Muscle layer of colon (tissue), 2 donors: ENCODE data around the gene ZNF672.

Experiments
- H3K27ac ChIP-seq: one replicate; pipeline ENCODE4 v1.7.0; 2013; ENCODE audit warnings: low read depth, mild to moderate bottlenecking, low read length, moderate library complexity
- H3K27me3 ChIP-seq, 2 donors: one replicate each; pipeline ENCODE4 v1.7.0; 2013; ENCODE audit warnings: low read length in 2 of 2, mild to moderate bottlenecking in 2 of 2; ENCODE audit not compliant: insufficient read depth in 2 of 2, control insufficient read depth in 1 of 2
- H3K36me3 ChIP-seq: one replicate; pipeline ENCODE4 v1.7.0; 2013; ENCODE audit warnings: mild to moderate bottlenecking, low read length; ENCODE audit not compliant: insufficient read depth
- H3K4me1 ChIP-seq: one replicate; pipeline ENCODE4 v1.7.0; 2013; ENCODE audit warnings: mild to moderate bottlenecking, low read length; ENCODE audit not compliant: insufficient read depth
- H3K4me3 ChIP-seq, 2 donors: one replicate each; pipeline ENCODE4 v1.7.0; 2013; ENCODE audit warnings: low read length in 2 of 2, low read depth in 1 of 2, mild to moderate bottlenecking in 1 of 2, moderate library complexity in 1 of 2
- H3K9ac ChIP-seq: one replicate; pipeline ENCODE4 v1.7.0; 2013; ENCODE audit warnings: low read length
- H3K9me3 ChIP-seq: one replicate; pipeline ENCODE4 v1.7.0; 2013; ENCODE audit warnings: mild to moderate bottlenecking, low read length
- donor health status: abdominal sarcoma.
- donor health status: Adenocarcinoma of cecum.

Gene ZNF672

GRCh38 chr1:248815407-248816034 is 22.5 kb upstream of the ZNF672 start:
- no peaks in the 10 kb centered on the region for H3K27me3 ChIP-seq
- no peak overlapping the region for H3K9ac ChIP-seq
- H3K4me3 ChIP-seq, result no peak overlapping the region
- no peak overlapping the region for H3K27ac ChIP-seq
- H3K9me3 ChIP-seq, result no peaks in the 10 kb centered on the region
- H3K36me3 ChIP-seq, result peaks cover 55% of the 10 kb centered on the region
- peaks cover 19% of the 10 kb centered on the region for H3K4me1 ChIP-seq

- Histone ChIP-seq H3K27me3 (no peaks in the 10 kb centered on the region), H3K36me3 (peaks cover 60% of the 10 kb centered on the region), H3K27ac (no peak overlapping the region), H3K4me3 (no peak overlapping the region), H3K9ac (no peak overlapping the region), H3K9me3 (no peaks in the 10 kb centered on the region), H3K4me1 (peaks cover 12% of the 10 kb centered on the region)
These were observed 21.8 kb upstream of the ZNF672 start for GRCh38 chr1:248816042-248816851.

GRCh38 chr1:248817065-248817464 is 21.0 kb upstream of the ZNF672 start:
- Histone ChIP-seq H3K9me3 (no peaks in the 10 kb centered on the region), H3K4me3 (no peak overlapping the region), H3K27ac (no peak overlapping the region), H3K9ac (no peak overlapping the region), H3K36me3 (peaks cover 60% of the 10 kb centered on the region), H3K4me1 (peaks cover 17% of the 10 kb centered on the region), H3K27me3 (no peaks in the 10 kb centered on the region)

GRCh38 chr1:248818505-248819374 is 19.3 kb upstream of the ZNF672 start:
- Histone ChIP-seq H3K27me3 (no peaks in the 10 kb centered on the region), H3K4me1 (peaks cover 33% of the 10 kb centered on the region), H3K9ac (no peak overlapping the region), H3K27ac (no peak overlapping the region), H3K9me3 (no peaks in the 10 kb centered on the region), H3K36me3 (peaks cover 54% of the 10 kb centered on the region), H3K4me3 (no peak overlapping the region)

GRCh38 chr1:248820041-248820585 is 17.9 kb upstream of the ZNF672 start:
- Histone ChIP-seq H3K9ac (no peak overlapping the region), H3K4me3 (no peak overlapping the region), H3K4me1 (peaks cover 47% of the 10 kb centered on the region), H3K9me3 (no peaks in the 10 kb centered on the region), H3K27me3 (no peaks in the 10 kb centered on the region), H3K36me3 (peaks cover 44% of the 10 kb centered on the region), H3K27ac (no peak overlapping the region)

- H3K9me3 ChIP-seq, result no peaks in the 10 kb centered on the region
- H3K27me3 ChIP-seq, result no peaks in the 10 kb centered on the region
- no peak overlapping the region for H3K4me3 ChIP-seq
- H3K36me3 ChIP-seq, result peaks cover 36% of the 10 kb centered on the region
- H3K4me1 ChIP-seq, result peaks cover 49% of the 10 kb centered on the region
- no peak overlapping the region for H3K9ac ChIP-seq
- H3K27ac ChIP-seq, result no peak overlapping the region
These were observed 16.9 kb upstream of the ZNF672 start for GRCh38 chr1:248821101-248821500.

GRCh38 chr1:248821641-248822040 is 16.4 kb upstream of the ZNF672 start:
- H3K27ac ChIP-seq, result no peak overlapping the region
- H3K4me3 ChIP-seq, result no peak overlapping the region
- no peaks in the 10 kb centered on the region for H3K27me3 ChIP-seq
- peaks cover 30% of the 10 kb centered on the region for H3K36me3 ChIP-seq
- H3K4me1 ChIP-seq, result peaks cover 52% of the 10 kb centered on the region
- no peaks in the 10 kb centered on the region for H3K9me3 ChIP-seq
- no peak overlapping the region for H3K9ac ChIP-seq

GRCh38 chr1:248822148-248823032 is 15.6 kb upstream of the ZNF672 start:
- H3K4me1 ChIP-seq, result peaks cover 59% of the 10 kb centered on the region

GRCh38 chr1:248823517-248824001 is 14.5 kb upstream of the ZNF672 start:
- Histone ChIP-seq H3K36me3 (peaks cover 23% of the 10 kb centered on the region), H3K4me3 (peak overlapping the region in 1 of 2 donors; percentile 97), H3K9me3 (no peaks in the 10 kb centered on the region), H3K9ac (no peak overlapping the region), H3K4me1 (peaks cover 58% of the 10 kb centered on the region), H3K27me3 (no peaks in the 10 kb centered on the region), H3K27ac (no peak overlapping the region)

More at GRCh38 chr1:248822148-248823032, 15.6 kb upstream of the ZNF672 start:
- peaks cover 23% of the 10 kb centered on the region for H3K36me3 ChIP-seq
- no peaks in the 10 kb centered on the region for H3K27me3 ChIP-seq
- H3K4me3 ChIP-seq, result no peak overlapping the region
- no peak overlapping the region for H3K27ac ChIP-seq
- H3K9ac ChIP-seq, result no peak overlapping the region
- no peaks in the 10 kb centered on the region for H3K9me3 ChIP-seq

GRCh38 chr1:248824301-248824700 is 13.7 kb upstream of the ZNF672 start:
- H3K9me3 ChIP-seq, result no peaks in the 10 kb centered on the region
- peak overlapping the region; percentile 92 to 97 for H3K4me3 ChIP-seq
- no peak overlapping the region for H3K9ac ChIP-seq
- H3K27me3 ChIP-seq, result no peaks in the 10 kb centered on the region
- H3K36me3 ChIP-seq, result peaks cover 23% of the 10 kb centered on the region
- H3K27ac ChIP-seq, result no peak overlapping the region
- peaks cover 51% of the 10 kb centered on the region for H3K4me1 ChIP-seq
